ENCODE measurements around the gene PCDH1.

PCDH1 gene

GRCh38 chr5:141807732-141808131 lies 70.5 kb downstream of the PCDH1 start:
- DNase-seq (ENCODE audit: low spot score): no peak

GRCh38 chr5:141807329-141807728 lies 70.9 kb downstream of the PCDH1 start:
- no peak for DNase-seq (ENCODE audit: low spot score)

- no peak for DNase-seq (ENCODE audit: low spot score)
Observed at GRCh38 chr5:141806626-141807025, 71.6 kb downstream of the PCDH1 start.

GRCh38 chr5:141805874-141806595 lies 72.2 kb downstream of the PCDH1 start:
- no peak for DNase-seq (ENCODE audit: low spot score)

- DNase-seq (ENCODE audit: low spot score): no peak
Observed at GRCh38 chr5:141804475-141804874, 73.7 kb downstream of the PCDH1 start.
